Measurements from ENCODE around the gene RGS3. TPM values are rescaled to one million over a fixed set of nuclear protein-coding genes. Genes with fewer than 3 reads are reported as not detected.

Gene RGS3
- total RNA-seq, 1 experiment from 2014 or later, result 148 TPM

DNA sequence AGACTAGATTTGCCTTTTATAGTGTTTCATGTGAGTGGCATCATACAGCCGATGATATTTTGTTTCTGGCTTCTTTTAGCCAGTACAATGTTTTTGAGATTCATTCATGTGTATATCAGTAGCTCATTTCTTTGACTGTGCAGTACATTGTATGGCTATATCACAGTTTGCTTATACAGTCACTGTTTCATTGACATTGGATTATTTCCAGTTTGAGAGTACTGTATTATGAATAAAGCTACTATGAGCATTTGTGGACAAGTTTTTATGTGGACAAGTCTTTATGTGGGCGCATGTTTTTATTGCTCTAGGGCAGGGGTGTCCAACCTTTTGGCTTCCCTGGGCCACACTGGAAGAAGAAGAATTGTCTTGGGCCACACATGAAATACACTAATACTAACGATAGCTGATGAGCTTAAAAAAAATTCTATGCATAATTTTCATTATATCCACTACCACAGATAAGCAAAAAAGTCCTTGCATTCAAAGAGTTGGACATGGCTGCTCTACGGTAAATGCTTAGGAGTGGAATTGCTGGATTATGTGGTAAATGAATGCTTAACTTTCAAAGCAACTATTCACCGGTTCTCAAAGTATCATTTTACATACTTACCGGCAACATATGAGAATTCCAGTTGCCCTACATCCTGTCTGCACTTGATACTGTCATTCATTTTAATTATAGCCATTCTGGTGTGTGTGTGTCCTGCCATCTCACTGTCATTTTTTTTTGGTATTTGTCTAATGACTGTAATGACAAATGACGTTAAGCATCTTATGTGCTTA lies 177.8 kb downstream of the RGS3 start:
- Histone ChIP-seq H3K27me3 (no peaks in the 10 kb centered on the region), H3K36me3 (no peaks in the 10 kb centered on the region), H3K9me3 (0 out of 2 replicates have a peak, but pooled peaks cover 2% of the 10 kb centered on the region), H3K4me3 (no peak overlapping the region)
- no peak for DNase-seq

DNA sequence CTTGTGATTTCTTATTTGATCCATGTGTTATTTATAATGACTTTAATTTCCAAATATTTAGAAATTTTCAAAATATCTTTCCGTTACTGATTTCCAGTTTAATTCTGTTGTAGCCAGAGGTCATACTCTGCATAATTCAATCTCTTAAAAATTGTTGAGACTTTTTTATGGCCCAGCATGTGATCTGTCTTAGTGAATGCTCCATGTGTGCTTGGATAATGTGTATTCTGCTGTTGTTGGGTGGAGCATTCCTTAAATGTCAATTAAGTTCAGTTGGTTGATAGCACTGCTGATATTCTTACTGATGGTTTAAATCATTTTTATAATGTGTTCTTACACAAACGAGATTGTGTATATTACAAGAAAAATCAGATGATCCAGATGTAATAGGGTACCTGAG lies 180.8 kb downstream of the RGS3 start:
- DNase-seq, result no peak
- H3K9me3 ChIP-seq, result 0 out of 2 replicates have a peak, but pooled peaks cover 2% of the 10 kb centered on the region
- no peaks in the 10 kb centered on the region for H3K36me3 ChIP-seq
- no peaks in the 10 kb centered on the region for H3K27me3 ChIP-seq
- no peak overlapping the region for H3K4me3 ChIP-seq

DNA sequence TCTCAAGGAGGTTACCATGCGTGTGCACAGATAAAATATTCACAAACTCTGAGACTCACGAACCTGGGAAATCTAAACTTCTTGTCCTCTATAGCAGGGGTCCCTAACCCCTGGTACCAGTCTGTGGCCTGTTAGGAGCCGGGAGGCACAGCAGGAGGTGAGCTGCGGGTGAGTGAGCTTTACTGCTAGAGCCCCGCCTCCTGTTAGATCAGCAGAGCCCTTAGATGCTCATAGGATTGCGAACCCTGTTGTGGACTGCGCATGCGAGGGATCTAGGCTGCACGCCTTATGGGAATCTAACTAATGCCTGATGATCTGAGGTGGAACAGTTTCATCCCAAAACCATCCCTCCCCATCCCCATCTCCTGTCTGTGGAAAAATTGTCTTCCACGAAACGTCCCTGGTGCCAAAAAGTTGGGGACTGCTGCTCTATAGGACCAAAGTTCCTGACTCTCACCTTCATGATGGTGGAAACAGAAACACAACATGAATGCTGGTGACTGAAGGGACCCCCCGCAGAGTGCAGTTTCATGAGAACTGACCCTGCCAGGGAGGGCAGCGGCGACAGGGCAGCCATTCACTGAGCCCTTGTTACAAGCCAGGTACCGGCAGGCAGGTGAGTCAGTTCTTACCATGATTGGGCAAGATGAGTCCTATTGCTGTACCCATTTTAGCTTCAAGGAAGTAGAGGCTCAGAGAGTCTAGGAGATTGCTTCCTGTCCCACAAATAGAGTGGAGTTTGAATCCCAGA lies 181.9 kb downstream of the RGS3 start:
- Histone ChIP-seq H3K4me3 (no peak overlapping the region), H3K27me3 (no peaks in the 10 kb centered on the region), H3K9me3 (0 out of 2 replicates have a peak, but pooled peaks cover 2% of the 10 kb centered on the region), H3K36me3 (no peaks in the 10 kb centered on the region)
- DNase-seq, result no peak

DNA sequence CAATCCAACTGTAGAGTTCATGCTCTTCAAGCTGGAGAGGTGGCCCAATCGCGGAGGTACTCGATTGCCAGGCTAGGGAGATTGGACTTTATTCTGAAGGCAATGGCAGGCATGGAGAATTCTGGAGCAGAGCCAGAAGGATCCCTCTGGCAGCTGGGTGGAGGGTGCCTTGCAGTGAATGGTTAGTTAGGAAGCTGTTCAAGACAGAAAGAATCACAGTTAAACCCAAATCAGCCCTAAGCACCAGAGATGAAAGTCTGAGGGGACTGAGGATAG lies 182.4 kb downstream of the RGS3 start:
- Histone ChIP-seq H3K4me3 (no peak overlapping the region), H3K9me3 (0 out of 2 replicates have a peak, but pooled peaks cover 2% of the 10 kb centered on the region)

DNA sequence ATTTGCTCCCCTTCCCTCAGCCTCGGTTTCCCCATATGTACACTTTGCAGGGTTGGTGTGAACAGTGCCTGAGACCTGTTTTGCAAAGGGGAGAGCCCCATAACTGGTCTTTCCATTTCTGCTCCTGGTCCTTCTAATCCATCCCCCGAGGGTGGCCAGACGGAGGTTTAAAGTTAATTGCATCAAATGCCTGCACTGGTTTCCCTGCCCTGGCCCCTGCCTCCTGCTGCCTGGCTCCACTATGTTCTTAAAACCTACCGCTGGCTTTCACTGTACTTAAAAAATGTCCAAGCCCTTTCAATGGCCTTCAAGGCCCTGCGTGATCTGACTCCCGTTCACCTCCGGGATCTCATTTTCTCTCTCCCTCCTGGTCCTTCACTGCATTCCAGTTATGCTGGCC lies 183.0 kb downstream of the RGS3 start:
- H3K9me3 ChIP-seq, result 0 out of 2 replicates have a peak, but pooled peaks cover 2% of the 10 kb centered on the region
- H3K27me3 ChIP-seq, result no peaks in the 10 kb centered on the region
- no peaks in the 10 kb centered on the region for H3K36me3 ChIP-seq
- no peak for DNase-seq
- no peak overlapping the region for H3K4me3 ChIP-seq

More for the DNA sequence above, 182.4 kb downstream of the RGS3 start:
- Histone ChIP-seq H3K27me3 (no peaks in the 10 kb centered on the region), H3K36me3 (no peaks in the 10 kb centered on the region)
- no peak for DNase-seq

Other genes starting within 250 kb of the RGS3 start
- 7.9 and 14.2 TPM in 2 replicates for gene FKBP15, start 242.4 kb upstream of the RGS3 start, total RNA-seq (2014; rRNA removed; shearing (Covaris generic); ENCODE audit: low replicate concordance)
- 13.9 and 14.7 TPM in 2 replicates for gene SLC31A1, start 242.2 kb upstream of the RGS3 start, total RNA-seq (2014; rRNA removed; shearing (Covaris generic); ENCODE audit: low replicate concordance)
- 38.9 and 67.6 TPM in 2 replicates for gene CDC26, start 188.2 kb upstream of the RGS3 start, total RNA-seq (2014; rRNA removed; shearing (Covaris generic); ENCODE audit: low replicate concordance)
- gene PRPF4, start 188.1 kb upstream of the RGS3 start, total RNA-seq (2014; rRNA removed; shearing (Covaris generic); ENCODE audit: low replicate concordance), result 42.0 and 58.9 TPM in 2 replicates
- gene RNF183, start 160.4 kb upstream of the RGS3 start, total RNA-seq (2014; rRNA removed; shearing (Covaris generic); ENCODE audit: low replicate concordance), result not detected in 2 replicates
- 1.6 and 2.5 TPM in 2 replicates for gene WDR31, start 123.5 kb upstream of the RGS3 start, total RNA-seq (2014; rRNA removed; shearing (Covaris generic); ENCODE audit: low replicate concordance)
- not detected in 2 replicates for gene BSPRY, start 114.2 kb upstream of the RGS3 start, total RNA-seq (2014; rRNA removed; shearing (Covaris generic); ENCODE audit: low replicate concordance)
- gene HDHD3, start 86.7 kb upstream of the RGS3 start, total RNA-seq (2014; rRNA removed; shearing (Covaris generic); ENCODE audit: low replicate concordance), result 7.6 and 11.5 TPM in 2 replicates
- gene ALAD, start 62.4 kb upstream of the RGS3 start, total RNA-seq (2014; rRNA removed; shearing (Covaris generic); ENCODE audit: low replicate concordance), result 14.8 and 17.0 TPM in 2 replicates
- gene POLE3, start 53.1 kb upstream of the RGS3 start, total RNA-seq (2014; rRNA removed; shearing (Covaris generic); ENCODE audit: low replicate concordance), result 81.1 and 97.9 TPM in 2 replicates
- 0.33 TPM in 1 of 2 replicates, not detected in the other for gene C9orf43, start 53.0 kb upstream of the RGS3 start, total RNA-seq (2014; rRNA removed; shearing (Covaris generic); ENCODE audit: low replicate concordance)